Forelimb muscle (tissue), 1 donor: ENCODE results near the gene TNPO1. TPM values are rescaled to one million over a fixed set of nuclear protein-coding genes. Genes with fewer than 3 reads are reported as not detected.

ENCODE experiments used
- DNase-seq: peaks from one replicate; pipeline ENCODE4 v3.0.0-alpha.2; 2013; ENCODE audit warnings: low read depth
- polyA plus RNA-seq: library from polyadenylated mRNA; unstranded; fragments of 120-200 nt; gene quantifications from one replicate; pipeline ENCODE4 v1.2.1, GENCODE V29; 2013; ENCODE audit not compliant: insufficient read length

TNPO1 gene
- polyA plus RNA-seq, 1 donor, result 76.0 TPM

DNA sequence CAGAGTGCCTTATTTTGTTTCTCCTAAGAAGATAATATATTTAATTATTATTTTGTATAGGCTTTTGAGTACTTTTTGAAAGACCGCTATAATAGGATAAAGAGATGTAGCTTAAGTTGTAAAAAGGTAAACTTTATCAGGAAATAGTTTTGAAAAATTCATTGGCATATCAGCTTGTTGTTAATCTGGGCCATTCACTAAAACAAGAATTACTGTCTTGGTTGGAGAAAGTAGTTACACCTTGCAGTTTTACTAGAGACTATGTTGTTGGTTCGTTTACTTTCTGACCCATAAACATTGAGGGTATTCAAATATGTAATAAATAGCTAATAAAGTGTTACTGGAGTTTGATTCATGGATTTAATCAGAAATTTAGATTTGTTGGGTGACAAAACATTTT lies 33.7 kb downstream of the TNPO1 start:
- no peak for DNase-seq

DNA sequence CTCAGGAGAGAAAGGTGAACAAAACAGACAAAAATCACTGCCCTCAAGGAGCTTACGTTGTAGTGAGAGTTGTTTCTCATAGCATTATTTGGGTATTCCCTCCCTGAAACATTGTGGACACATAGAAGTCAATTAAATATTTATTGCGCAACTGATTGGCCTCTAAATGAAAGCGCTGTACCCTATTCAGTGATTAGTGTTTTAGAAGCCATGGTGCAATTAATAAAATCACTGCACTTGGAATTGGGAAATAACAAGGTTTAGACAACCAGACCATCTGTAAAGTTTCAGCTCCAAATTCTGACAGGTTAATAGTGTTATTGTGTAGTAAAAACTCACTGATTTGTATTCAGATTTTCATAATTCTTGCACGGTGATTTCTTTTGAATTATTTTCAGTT lies 35.9 kb downstream of the TNPO1 start:
- no peak for DNase-seq

DNA sequence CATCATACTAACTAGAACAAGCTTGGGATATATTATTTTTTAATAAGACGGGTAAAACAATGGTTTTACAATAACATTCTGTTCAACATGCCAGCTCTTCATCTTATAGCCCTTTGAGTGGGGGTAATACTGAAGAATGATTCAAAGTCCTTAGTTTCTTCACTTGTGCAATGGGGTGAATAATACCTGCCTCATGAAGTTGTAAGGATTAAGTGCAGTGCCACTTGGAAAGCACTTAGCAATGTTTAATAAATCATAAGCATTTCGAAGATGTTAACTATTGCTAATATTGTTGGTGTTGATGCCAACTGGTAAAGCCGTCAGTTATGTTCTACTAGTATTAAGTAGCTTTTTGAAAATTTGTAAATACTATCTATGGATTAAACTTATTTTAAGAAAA lies 38.0 kb downstream of the TNPO1 start:
- DNase-seq, result no peak

DNA sequence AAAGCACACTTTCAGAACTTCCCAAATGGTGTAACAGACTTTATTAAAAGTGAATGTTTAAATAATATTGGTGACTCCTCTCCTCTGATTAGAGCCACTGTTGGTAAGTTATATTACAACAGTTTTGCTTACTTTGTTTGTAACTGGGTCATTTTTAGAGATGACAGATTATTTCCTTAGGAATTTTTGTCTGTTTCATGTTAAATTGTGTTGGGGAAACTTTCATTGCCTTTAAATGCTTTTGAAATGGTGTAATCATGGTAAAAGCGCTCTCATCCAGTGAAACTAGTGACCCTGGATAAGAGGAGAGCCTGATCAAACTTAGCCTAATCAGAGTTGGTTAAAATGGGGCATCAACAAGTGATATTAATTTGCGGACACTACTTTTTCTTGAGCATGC lies 39.4 kb downstream of the TNPO1 start:
- no peak for DNase-seq

DNA sequence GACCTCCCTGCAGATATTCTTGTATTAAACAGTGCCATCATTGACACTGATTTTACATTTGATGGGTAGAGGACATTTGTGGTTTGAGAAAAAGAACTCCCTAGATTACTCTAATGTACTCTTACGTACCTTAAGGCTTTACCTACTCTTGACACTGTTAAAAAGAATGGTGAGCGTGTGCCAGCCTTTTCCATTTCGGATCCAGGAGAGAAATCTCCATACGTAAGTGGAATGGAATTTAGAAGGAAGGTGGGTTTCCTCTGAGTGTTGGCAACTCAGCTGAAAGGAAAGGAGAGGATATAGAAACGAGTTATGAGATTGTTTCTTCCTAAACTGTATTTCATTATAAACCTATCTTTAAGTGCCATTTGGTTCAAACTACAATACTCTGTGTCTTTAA lies 40.9 kb downstream of the TNPO1 start:
- no peak for DNase-seq

DNA sequence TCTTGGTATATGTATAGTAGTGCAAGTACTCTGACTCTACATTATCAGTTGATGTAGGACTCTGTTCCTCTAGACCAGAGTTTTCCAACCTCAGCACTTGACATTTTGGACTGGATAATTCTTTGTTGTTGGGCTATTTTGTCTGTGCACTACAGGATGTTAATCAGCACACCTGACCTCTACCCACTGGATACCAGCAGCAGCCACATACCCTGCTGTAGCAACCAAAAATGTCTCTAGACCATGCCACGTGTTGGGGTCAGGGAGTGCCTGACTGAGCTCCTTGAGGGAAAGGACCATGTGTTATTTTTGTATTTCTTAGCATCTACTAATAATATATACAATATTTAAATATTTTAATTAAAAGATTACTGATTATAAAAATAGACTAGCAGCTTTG lies 42.7 kb downstream of the TNPO1 start:
- no peak for DNase-seq

DNA sequence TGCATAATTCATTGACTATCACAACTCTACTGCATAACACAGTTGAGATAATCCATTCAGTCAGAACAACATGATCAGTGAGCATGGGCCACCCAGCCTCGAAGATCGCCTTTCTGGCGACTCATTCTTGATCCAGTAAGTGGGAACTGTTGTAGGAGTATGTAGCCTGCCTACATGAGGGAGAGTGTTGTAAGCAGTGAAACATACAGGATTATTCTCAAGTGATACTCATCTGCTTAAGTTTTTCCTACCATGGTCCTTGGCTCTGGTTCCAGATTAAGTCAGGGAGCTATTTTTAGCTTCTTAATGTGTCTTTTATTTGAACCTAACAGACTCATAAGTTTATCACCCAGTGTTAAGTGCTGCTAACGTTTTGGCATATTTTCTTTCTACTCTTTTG lies 44.0 kb downstream of the TNPO1 start:
- no peak for DNase-seq

DNA sequence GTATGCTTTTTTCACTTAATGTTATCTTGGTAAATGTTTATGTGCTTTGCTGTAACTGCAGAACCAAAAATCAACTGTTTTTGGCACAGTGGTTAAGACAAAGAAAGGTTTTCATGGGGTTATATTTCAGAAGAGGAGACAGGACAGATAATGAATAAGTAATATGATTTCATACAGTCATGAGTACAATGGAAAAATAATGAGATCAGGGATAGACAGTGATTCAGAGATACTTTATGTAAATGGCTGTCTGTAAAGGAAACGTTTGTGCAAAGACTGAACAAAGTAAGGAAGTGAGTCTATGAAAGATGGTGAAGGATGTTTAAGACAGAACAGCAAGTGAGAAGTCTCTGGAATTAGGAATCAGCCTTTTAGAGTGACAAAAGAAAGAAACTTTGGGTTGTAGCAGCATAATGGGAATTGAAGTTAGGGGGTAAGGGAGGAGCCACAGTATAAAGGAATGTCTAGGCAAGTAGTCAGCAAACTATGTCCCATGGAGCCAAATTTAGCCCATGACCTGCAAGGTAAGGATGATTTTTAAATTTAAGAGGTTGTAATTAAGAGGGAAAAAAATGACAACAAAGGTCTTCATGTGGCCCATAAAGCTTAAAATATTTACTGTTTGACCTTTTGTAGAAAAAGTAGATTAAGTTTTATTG lies 55.0 kb downstream of the TNPO1 start:
- DNase-seq, result no peak

DNA sequence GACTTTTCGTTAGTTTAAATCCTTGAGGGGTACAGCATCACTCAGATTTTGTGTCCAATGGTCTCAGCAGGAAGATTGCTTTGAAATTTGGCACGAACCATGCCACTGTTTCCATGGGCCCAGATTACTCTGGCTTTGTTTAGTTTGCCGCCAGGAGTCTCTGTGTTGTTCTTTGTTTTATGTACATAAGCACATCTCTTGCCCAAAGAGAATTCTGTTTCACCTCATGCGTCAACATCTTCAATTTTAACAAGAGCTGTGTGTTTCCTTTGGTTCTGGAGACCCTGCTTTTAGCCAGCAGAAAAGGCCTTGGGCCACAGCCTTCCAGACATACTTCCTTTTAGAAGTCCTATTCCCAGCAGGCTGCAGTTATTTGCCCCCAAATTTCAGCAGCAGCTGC lies 62.4 kb downstream of the TNPO1 start:
- no peak for DNase-seq

DNA sequence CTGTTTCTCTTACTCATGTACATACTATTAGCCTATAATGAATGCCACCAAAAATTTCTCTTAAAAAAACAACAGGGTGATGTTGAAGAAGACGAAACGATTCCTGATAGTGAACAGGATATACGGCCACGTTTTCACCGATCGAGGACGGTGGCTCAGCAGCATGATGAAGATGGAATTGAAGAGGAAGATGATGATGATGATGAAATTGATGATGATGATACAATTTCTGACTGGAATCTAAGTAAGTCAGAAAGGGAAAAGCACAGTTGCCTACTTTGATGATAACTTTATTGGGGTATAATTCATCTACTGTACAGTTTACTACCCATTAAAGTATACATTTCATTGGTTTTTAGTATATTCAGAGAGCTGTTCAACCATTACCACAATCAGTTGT lies 66.5 kb downstream of the TNPO1 start:
- no peak for DNase-seq

DNA sequence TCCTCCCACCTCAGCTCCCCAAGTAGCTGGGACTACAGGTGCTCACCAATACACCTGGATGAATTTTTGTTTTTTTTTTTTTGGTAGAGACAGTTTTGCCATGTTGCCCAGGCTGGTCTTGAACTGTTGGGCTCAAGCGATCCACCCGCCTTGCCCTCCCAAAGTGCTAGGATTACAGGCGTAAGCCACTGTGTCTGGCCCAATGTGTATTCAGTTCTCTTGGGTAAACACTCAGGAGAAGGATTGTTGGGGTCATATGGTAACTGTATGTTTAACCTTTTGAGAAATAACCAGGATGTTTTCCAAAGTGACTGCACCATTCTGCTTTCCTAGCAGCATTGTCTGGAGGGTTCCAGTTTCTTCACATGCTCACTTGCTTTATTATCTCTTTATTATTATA lies 67.4 kb downstream of the TNPO1 start:
- no peak for DNase-seq

DNA sequence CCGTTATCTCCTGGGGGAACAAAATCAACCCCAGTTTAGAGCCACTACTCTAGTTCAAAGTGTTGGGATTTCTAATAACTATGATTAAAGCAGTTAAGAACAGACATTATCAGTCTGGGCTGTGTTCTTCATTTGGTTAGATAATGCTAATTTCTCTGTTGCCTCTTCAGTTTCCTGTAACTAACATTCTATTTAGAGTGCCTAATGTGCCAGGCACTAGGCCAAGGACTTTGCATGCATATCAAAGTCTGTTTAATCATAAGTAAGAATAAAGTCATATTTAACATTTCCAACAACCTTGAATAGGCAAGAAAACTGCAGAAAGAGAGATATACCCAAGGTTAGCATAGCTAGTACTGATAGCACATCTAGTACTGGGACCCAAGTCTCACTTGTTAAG lies 68.4 kb downstream of the TNPO1 start:
- DNase-seq, result no peak

DNA sequence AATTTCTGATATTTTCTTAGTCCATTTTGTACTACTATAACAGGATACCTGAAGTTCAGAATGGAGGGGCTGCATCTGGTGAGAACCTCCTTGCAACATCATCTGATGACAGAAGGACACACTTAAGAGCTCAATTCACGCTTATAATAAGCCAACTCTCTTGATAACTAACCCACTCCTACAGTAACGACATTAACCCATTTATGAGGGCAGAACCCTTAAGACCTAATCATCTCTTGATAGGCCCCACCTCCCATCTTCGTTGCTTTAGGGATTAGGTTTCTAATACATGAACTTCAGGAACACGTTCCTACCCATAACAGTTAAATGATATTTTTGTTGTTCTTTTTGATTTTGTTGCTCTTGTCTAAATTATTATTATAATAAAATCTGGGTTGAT lies 69.4 kb downstream of the TNPO1 start:
- DNase-seq, result no peak

DNA sequence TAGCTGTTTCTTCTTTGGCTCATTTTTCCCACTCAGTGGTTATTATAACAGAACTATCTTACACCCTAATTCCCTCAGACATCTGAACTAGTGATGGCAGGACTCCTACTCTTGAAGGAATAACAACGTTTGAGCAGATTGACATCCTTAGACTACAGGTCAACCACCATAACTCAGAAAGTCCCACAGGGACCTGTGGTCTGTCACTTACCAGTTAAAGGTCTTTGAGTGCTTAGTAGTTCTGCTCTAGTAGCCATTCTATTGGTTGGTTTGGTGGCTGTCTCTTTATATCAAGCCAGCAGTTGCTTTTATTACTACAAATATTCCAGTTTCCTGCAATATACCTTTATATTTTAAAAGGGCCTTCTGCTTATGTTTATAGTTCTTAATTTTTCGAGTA lies 72.1 kb downstream of the TNPO1 start:
- DNase-seq, result no peak

DNA sequence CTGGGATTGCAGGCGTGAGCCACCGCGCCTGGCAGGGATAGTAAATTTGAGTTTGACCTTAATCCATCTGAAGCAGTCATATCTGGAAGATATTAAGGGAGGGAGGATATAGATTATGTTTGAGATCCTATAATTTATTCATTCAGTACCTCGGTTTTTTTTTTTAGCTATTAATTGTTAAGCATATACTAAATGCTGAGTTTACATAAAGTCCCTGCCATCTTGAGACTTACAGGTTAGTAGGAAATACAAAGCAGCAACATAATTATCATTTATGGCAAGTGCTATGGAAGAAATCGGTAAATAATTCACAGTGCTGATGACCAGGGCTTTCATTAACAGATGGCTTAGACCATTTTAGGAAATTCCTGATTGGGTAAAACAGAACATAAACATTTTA lies 72.9 kb downstream of the TNPO1 start:
- DNase-seq, result no peak

DNA sequence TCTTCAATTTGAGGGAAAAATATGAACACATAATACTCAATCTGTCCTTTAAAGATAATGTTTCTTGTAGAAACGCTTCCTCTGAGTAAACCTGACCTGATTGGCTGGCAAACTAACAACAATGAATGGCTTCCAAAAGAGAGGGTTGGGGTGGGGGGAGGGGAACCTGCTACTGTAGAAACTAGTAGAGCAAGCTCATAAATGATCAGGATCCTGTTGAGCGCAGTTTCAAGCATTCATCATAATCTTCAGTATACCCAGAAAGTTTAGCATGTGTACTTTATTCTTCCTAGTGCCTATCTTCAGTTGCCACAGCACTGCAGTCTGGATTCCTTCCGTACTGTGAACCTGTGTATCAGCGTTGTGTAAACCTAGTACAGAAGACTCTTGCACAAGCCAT lies 76.4 kb downstream of the TNPO1 start:
- DNase-seq, result no peak

DNA sequence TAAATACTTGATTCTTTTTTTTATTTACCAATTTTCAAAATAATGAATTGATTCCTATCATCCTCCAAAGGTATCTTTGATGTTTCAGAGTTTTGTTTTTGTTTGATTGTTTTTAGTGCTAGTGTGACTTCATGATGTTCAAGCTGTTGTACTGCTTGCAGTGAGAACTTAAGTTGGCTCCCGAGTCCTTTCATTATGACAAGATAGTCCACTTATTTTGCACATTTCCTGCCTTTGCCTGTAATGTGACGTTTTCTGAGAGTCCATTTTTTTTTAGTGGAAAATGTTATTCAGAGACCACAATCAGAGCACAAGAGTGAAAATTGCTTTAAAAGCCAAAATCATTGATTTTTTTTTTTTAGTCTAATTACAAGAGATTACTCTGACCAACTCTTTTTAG lies 79.3 kb downstream of the TNPO1 start:
- no peak for DNase-seq

DNA sequence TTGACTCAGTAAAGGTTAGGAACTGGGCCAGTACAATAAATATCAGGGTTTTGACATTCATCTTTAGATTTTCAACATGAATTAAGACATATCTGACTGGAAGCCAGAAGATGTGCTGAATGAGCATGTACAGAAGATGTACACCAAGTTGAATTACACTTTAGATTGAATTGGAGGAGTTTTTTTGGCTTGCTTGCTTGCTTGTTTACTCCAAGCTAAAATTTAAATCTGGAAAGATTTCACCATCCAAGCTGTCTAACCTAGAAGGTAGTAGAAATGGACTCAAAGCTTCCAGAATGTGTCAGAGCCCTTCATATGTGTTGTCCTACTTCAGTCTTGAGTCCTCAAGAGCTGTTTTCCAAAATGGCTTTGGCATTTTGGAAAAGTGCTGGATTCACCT lies 90.3 kb downstream of the TNPO1 start:
- no peak for DNase-seq

DNA sequence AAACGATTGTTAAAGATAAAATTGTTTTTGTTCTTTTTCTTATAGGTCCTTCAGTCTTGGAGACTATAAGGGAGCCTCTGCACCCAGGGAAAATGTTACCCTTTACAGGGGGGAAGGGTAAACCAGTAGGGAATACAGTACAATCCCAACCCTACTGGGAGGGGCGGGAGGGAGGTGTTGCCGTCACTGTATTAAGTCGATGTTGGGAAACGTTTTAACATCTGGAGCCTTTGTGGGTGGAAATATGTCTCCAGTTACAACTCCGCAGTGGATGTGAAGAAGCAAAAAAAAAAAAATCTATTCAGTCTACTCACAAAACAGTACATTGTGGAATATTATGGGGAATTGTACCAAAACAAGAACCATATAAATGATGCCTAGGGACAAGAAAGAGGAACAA lies 92.2 kb downstream of the TNPO1 start:
- DNase-seq, result no peak

DNA sequence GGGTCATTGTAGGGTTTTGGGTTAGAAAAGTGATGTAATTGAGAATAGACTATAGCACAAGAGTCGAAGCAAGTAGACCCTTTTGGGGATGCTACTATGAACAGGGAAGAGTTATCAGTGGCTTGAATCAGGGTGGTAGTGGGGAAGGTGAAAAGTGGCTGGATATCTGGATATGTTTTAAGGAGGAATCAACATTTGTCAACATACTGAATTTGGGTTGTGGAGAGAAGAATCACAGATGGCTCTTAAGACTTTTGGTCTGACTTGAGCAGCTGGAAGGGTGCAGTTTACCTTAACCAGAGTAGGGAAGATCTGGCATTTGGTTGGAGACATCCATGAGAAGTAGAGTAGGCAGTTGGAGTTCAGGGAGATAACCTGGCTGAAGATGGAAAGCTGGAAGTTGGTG lies 100.9 kb downstream of the TNPO1 start:
- DNase-seq, result no peak

DNA sequence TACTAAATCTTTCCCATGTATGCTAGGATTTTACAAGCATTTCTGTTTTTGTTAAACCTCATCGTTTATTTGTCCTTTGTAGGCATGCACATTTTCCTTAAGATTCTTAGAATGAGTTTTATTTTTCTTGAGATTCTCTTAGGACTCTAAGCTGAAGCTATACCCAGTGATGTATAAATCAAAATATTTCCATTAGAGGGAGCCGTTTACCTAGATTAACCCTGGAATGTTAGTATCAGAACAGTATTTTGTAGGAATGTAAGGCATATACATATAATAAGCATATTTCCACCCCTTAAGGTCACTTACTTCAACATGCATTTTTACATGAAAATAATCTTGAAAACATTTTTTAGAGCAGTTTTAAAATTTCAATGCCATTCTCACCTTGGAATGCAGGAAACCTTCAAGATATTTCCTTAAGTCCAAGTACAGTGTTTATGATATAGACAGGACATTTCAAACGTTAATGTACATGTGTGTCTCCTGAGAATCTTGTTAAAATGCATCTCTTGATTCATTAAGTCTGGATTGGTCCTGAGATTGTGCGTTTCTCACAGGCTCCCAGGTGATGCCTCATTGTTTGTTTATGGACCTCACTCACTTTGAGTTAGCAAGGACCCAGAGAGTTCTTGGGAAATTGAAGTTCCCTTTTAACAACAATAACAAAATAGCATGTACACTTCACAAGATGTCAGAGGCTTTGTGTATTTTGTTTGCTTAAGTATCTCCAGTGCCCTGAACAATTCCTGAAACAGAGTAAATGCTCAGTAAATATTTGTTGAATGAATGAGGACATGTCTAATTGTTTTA lies 104.4 kb downstream of the TNPO1 start:
- DNase-seq, result no peak

DNA sequence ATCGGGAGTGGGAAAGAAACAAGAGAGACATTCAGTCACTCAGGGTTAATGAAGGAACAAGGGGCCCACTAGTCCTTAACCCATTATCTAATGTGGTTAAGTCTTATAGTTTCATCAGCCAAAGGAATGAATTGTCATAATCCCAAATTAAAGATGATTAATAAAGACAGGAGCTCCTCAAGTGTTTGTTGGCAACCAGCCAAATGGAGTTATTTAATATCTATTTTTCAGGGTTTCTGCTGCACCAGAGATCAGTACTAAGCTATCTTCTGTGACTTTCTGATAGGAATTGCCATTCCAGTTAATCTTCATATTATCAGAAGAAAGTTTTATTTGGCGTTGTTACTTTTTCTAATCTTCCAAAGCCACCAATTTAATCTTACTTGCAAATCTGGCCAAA lies 105.4 kb downstream of the TNPO1 start:
- no peak for DNase-seq

DNA sequence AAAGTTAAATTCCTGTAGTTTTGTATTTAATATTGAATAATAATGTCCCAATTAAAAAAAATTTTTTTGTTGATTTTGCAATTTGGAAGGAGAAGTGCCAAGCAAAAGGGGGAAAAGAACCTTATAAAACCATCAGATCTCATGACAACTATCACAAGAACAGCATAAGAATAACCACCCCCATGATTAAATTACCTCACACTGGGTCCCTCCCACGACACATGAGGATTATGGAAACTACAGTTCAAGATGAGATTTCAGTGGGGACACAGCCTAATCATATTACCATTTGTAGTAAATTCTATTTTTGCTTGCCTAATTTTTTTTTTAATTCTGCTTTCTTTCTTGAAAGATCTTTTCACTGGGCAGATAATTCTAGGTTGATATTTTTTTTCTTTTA lies 106.0 kb downstream of the TNPO1 start:
- no peak for DNase-seq
